Midbrain (tissue), 1 donor: ENCODE data around the gene MEGF6.

Experiments used
- DNase-seq: peaks from one replicate; lab custom pipeline; 2025; lab: John Stamatoyannopoulos, UW

MEGF6 gene

DNA sequence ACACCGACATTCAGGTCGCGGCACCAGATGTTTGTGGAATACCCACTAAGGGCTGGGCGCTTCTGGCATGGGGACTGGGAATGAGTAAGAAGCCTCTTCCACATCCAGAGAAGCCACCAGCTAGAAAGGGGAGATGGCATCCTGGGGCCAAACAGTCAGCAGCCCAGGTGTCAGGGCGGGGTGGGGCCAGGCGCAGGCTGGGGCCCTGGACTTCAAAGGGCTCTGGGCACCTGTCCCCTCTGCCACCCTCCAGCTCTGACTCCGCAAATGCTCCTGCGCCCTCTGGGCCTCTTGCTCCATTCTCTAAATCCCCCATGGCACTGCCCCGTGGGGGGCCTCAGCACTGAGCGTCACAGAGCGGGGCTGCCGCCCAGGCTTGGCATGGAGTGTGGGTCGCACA is 70.4 kb downstream of the MEGF6 start:
- no peak for DNase-seq

DNA sequence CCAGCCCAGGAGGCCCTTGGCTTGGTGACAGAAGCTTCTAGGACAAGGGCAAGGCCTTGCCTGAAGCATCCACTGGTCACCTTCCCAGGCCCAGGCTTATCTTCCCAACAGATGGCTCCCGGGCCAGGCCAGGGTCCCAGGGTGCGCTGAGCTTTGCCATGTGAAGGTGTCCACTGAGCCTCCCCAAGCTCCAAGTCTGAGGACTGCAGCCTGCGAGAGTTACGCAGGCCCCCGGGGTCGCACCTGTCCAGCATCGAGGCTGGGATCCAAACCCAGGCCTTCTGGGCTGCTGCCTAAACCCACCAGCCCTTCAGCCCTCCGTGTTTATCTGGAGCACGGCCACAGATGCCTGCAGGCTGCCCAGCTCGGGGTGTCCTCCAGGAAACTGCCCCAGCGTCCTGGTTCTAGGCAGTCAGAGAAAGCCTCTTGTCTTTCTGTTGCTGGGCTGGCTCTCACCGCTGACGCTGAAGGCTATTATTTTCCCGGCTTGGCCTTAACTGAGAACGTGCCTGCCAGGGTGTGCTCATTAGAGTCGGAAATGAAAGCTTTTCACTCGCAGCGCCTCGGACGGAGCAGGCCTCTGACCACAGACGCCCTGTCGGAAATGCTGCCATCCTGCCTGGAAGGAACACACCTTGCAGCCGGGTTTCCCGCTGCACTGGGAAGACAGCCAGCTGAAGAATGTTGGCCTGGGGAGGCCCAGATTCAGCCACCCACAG is 71.4 kb downstream of the MEGF6 start:
- peak; percentile 12 for DNase-seq

DNA sequence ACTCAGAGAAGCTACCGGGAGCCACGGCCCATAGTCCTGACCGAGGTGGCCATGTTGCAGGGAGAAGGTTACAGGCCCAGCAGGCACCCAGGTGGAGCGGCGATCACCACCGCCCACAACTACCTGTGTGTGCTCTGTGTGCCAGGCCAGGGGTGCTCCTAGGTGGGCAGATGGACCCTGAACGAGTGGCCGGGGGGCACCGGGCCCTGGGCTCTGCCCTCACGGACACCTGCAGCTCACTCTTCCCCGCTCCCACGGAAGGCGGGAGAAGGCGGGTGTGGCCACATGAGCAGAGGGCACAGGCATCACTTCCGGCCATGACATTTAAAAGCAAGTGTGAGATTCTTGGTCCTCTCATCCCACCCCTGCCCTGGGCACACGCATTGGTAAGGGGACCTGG is 73.9 kb downstream of the MEGF6 start:
- DNase-seq: no peak

DNA sequence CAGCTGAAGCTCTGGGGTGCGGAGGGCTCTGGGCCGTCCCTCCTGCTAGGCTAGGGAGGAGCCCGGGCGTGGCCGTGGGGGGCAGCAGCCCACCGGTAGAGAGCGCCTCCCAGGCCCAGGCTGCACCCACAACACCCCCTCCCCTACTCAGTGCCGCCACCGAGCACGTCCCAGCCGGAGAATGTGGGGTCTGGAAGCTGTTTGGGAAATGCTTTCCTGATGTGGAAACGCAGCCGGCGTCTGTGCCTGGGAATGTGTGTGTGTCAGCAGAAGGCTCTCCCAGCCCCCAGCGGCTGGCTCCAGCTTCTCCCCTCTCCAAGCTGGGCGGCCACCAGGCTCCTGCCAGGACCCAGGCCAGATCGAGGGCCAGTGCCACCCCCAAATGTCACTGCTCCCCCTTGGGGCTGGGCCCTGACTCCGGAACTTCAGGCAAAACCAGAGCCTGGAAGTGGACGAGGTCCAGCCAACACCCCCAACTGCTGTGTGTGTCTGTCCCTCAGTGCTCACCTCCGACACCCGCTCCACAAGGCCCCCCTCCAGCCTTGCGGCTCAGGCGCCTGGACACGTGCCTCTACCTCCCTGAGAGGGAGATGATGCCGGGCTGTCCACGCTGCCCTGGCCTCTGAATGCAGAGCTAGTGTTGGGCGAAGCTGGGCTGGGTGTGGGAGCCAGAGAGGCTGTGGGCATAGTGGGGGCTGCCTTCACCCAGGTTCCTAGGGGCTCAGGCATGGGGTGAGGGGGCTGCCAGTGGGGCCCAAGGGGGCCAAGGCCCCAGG is 74.7 kb downstream of the MEGF6 start:
- DNase-seq: no peak

DNA sequence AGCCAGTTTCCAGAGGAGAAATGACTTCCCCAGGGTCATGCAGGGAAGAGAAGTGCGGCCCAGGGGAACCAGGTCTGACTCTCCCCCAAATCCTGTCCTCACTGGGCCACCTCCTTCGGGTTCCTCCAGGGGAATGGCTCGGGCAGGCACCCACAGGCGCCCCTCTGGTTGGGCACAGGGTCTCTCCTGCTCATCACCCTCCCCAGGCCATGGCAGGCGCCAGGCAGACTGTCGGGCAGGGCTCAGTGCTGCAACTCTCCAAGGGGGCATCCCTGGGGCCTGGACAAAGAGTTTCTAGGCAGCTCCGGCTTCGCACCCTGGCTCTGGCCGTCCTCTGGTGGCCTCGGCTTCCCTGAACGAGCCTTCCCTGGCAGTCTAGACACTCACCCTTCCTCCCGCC is 75.6 kb downstream of the MEGF6 start:
- no peak for DNase-seq

DNA sequence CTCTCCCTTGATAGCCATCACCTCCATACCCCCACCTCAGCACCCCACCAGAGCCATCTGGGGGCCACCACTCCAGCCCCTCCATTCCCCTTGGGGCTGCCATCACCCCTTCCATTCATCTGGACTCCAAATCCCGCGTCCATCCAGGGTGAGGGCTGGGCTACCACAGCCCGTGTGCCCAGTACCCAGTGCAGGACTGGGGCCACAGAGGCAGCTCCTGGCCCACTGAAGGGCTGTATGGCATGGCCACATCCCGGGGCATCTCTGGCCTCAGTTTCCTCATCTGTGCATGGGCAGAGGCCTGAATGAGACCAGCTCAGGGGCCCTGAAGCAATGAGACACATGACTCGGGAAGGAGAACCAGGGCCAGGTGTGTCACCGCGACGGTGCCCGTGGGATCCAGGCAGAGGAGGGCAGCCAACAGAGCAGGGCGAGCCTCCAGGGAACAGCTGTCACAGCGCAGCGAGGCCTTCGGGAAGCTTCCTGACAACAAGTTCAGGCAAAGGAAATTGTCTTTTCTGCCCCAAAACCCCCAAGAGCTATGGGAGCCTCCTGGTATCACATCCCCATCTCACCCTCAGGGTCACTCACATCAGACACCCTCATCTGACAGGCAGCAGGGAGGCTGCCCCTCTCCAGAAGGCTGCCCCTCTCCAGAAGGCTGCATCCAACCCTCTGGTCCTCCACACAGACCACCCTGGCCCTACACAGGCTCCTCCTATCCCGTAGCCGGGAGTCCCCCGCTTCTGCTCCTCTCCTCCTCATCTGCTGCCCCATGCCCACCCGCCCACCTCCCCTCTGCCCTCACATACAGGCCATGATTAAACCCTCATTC is 76.3 kb downstream of the MEGF6 start:
- no peak for DNase-seq

DNA sequence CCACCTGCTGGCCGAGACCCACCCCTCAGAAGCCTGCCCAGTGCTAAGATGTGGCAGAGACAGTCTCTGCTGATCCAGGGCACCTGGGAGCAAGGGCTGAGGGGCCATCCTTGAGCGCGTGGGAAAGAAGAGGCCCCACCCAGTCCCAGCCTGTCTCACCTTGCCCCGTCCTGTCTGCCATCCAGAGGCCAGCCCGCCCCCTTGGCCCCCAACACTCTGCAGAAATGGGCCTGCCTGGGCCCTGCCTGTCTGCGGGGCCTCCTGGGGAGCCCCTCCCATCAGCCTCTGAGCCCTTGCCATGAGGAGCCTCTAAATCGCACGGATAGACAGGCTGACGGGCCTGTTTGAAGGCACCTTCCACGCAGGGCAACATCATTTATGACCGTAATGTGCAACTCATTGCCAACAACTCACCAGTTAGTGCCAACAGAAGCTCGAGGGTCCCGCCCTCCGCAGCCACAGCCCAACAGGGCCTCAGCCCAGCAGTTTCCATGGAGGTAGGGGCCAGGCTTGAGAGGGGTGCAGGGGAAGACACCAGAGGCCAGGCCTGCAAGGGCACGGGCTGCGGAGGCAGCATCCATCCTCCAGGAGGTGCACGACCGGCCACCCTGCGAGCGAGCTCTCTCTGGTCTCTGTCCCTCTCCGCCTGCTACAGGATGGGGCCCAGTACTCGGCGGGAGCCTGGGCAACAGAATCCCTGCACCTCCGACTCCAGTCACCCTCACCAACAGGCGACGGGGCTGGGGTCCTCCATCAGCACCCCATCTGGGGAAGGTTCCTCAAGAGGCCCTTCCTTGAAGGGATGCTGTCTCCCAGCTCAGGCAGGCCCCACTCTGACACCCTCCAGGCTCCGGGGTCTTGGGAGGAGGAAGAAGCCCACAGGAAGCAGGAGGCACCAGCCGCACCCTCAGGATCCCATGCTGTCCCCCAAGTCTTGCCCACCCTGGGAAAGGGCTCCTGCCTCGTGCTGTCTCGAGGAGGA is 78.0 kb downstream of the MEGF6 start:
- DNase-seq: no peak

DNA sequence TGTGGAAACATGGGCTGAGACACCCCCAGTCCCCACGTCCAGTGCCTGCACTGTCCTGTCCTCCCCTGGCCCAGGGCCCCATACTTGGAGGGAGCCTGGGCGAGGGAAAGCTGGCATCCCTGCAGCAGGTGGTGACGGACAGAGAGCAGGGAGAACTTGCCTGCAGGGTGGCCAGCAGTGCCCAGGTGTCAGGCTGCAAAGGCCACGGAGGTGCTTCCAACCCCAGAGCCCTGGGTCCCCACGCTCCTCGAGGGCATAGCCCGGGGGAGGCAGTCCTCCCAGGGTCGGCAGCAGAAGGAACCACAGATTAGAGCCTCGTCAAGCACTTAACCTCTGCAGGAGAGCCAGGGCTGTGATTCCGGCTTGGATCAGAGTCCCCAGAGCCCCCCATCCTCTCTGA is 79.4 kb downstream of the MEGF6 start:
- DNase-seq: no peak

DNA sequence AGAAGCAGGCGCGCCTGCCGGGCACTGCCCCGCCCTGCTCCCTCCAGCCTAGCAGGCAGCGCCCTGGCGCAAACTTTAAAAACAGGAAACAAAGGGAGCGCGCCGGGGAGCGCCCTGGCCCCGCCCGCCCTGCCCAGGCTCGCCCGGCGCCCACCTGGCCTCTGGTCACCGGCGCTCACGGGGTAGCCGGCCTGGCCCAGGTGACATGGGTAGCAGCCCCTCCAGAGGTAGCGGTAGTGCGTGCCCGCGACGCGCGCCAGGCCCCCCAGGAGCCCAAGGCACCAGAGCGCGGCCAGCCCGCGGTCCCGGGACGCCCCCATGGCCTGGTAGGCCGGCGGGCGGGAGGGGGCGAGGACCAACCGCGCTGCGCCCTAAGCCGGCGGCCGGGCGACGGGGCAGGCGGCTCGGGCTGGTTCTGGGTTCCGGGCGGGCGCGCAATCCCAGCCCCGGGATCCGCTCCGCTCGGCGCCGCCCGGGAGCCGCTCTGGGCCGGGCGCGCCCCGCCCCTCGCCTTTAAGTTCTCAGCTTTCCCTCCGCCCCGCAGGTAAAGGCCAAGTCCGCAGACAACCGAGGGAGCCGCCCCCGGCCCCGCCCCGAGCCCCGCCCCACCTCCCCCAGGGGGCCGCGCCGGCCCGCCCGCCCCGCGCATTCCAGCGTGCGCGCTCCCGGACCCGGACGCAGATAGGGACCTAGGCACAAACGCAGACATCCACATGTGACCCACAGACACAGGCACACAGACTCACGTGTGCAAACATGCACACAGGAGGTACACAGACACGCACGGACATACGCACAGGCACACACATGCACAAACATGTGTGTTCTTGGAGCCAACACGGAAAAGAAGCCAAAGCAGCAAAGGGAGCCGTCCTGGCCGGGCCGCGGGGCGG is 80.1 kb downstream of the MEGF6 start:
- DNase-seq: no peak

DNA sequence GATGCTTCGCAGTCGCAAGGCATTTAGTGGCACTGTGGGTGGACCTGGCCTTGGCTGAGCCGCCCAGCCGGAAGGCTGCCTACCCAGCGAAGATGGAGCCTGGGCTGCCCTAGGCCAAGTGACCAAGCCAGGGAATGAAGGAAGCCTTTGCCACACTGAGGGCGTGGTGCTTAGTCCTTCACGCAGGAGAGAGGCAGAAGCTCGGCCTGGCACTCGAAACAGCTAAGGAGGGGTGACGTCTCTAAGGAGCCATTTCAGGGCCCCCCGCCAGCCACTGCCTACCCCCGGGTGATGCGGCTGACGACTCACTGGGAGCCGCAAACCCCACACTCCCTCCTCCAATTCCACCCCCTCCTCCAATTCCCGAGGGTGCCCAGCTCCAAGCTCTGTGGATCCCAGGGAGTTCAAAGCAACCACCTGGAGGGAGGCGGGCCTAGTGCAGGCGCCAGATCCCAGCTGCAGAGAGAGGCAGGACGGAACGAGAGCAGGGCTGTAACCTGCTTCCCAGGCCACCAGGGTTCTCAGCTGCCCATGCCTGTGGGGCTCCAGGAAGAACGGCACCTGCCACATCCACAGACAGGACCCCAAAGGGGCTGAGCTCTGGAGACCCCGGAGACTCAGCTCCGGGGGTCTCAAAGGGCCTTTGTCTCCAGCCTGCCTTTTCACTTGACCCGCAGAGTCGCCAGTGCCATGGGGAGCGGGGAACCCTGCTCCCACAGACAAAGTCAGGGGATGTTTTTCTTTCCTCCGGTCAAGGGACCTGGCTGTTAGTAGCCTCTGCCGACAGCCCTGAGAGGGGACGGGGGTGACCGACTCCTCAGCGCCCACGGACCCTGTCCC is 81.0 kb downstream of the MEGF6 start:
- DNase-seq: no peak

DNA sequence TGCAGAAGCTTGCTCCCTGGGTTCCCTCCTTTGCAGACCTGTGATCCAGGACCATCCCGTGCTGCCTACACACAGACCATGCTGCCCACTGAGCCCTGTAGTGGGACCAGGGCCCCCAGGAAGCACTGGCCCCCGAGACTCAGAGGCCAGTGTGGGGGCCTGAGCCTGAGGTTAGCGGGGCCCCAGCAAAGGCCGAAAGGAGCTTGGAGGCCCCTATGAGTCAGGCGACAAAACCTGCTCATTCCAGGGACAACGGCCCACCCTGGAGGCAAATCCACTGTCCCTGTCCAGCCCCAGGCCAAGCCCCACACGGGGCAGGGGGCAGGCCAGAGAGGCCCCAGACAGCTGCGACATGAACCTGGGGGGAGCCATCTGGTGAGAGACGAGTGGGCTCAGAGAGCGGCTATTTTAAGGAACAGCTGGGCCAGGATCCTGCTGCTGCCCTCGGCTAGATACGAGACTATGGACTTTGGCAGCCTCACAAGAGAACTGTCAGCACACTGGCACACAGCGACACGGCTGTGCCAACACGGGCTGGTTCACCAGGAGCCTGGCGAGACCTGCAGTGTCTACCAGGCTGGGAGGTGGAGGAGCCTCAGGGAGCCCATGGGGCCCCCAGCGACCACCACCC is 82.1 kb downstream of the MEGF6 start:
- peak; percentile 8 for DNase-seq

DNA sequence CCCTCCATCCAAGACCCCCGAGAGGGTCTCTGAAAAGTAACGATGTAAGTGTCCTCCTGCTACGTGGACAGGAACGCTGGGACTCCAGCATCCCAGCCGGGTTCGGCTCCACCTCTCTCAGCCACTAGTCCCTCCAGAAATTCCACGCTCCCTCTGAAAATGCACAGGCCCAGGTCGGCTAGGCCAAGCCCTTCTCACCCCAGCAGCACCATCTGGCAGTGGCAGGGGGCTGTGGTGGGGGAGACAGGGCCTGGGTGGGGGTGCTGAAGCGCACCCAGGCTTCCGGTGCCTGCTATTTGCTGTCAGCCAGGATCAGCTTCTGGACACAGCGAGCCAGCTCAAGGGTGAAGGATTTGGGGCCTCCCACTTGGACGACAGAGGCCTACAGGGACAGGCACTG is 83.5 kb downstream of the MEGF6 start:
- no peak for DNase-seq

DNA sequence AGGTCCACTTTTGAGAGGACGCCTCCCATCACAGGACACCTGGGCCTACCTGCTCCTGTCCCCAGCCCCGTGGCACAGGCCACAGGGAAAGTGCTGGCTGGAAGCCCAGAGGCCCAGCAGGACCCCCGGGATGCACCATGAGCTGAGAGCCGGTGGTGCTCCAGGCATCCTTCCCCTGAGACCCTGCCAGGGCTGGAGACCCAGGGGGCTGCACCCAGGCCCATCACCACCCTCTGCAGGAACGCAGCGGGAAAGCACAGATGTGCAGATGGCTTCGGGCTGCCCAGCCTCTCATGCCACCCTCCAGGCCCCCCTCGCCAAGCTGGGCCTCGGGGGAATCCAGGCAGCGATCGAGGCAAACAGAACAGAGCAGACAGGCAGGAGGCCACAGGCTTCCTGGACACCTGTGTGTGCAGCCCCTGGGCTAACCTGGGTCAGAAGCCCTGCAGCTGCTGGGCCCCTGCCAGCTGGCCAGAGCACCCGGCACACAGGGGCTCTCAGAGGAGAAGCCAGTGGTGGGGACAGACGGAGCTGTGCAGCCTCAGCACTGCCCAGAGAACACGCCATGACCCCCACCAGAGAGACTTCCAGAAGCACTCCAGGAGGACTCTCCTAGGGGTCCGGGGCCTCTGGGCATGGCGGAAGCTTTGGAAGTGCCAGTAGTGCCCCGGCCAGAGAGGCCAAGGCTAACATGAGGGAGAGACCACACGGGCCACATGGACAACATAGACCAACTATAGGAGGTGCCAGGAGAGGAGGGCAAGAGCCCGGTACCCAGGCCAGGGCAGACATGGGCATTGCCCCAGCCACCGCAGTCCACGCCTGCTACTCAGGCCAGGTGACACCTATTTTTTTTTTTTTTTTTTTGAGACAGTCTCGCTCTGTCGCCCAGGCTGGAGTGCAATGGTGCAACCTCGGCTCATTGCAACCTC is 85.5 kb downstream of the MEGF6 start:
- no peak for DNase-seq

DNA sequence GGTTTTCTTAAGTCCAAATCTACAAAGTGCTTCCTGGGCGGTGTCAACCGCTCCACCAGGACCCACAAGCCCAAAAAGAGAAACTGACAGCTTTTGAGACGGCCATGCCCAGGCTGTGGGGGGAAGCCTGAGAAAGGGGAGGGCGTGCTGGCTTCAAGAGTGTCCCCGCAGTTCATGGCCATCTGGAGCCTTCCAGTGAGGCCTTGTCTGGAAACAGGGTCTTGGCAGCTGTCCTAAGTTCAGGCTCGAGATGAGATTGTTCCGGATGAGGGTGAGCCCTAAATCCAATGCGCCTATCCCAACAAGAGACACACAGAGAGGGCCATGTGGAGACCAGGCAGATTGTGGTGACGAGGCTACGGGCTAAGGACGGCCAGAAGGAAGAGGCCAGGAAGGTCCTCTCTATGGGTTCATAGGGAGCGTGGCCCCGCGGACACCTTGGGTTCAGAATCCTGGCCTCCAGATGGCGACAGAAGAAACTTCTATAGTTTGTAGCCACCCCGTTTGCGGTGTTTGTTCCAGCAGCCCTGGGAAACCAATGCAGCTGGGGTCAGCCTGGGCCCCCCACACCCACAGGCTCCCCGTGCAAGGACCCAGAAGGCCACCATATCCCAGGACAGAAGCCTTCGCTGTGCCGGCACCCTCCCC is 86.6 kb downstream of the MEGF6 start:
- DNase-seq: no peak

DNA sequence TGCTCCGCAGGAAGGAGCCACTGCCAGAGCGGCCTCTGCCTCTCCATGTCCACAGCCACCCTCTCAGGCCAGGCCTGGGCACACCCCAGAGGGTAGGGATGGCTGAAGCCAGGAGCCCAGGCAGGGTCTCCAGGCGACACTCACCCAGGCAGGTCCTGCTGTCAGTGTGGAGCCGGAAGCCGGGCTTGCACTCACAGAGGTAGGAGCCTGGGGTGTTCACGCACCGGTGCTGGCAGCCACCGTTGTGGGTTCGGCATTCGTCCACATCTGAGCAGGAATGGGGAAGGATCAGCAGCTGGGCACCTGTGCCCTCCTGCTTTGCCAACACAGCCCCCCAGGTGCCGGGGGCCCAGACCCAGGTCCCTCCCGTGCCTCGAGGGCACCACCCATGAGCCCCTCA is 87.3 kb downstream of the MEGF6 start:
- no peak for DNase-seq

DNA sequence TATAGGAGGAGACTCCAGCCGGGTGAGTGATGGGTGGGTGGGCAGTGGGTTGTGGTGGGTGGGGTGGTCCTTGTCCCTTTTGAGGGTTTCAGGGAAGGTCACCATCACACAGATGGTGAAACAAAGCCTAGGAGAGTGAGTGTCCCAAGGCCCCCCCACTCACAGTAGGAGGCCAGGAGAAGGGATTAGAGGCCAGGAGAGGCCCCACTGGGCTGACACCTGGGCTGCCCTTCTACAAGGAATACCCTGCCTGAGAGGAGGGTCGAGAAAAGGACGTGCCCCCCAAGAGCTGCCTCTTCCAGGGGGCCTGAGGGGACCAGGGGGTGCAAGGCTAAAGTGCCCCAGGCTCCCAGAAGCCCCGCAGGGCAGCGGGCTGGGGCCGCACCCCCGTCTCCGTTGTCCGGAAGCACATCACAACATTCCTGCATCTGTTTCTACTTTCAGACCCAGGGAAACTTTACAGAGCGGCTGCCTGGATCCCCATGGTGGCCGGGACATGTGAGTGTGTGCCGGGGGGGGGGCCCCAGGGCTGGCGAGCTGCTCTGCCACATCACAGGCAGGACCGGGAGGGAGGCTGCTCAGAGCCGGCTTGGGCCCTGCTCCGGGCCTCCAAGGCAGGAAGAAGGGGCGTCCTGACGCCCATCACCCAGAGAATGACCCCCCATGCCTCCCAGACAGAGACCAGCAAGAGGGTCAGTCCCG is 88.6 kb downstream of the MEGF6 start:
- no peak for DNase-seq

DNA sequence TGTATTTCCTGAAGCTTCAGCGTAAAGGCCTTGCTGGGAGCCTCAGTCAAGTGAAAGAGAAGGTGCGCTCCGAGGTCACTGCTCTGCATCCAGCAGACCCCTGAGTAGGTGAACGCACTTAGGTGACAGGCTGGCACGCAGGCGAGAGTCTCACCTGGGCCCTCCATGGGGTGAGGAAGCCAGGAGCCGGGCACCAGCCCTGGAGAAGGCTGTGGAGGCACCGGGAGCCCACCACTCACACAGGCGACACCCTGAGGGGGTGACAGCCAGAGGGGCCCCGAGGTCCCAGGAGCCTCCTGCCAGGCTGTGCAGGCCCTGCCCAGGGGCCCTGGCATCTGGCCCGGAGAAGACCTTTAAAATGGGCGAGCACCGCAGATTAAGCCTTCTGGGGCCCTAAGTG is 89.2 kb downstream of the MEGF6 start:
- DNase-seq: no peak
